Transverse colon (tissue), 3 donors: ENCODE data around the gene MBD5.

Experiments used
- POLR2A ChIP-seq: fragments of 450-650 bp; IDR thresholded peaks from one replicate; pipeline ENCODE4 v1.6.1; 2016; ENCODE audit warnings: antibody characterized with exemption, mild to moderate bottlenecking, moderate library complexity
- TF ChIP-seq, protein P1 (sequence below), 5 experiments: fragments of 200-600 bp in 3 of 5; fragments of 450-650 bp in 2 of 5; sonication (generic) in 3 of 5; IDR thresholded peaks; 1 replicate in 2 of 5; 2 replicates in 3 of 5; pipeline ENCODE4 v1.5.1; 2016 to 2017; ENCODE audit warnings: antibody characterized with exemption in 5 of 5, inconsistent platforms in 3 of 5, mild to moderate bottlenecking in 2 of 5, moderate library complexity in 1 of 5

DNA sequence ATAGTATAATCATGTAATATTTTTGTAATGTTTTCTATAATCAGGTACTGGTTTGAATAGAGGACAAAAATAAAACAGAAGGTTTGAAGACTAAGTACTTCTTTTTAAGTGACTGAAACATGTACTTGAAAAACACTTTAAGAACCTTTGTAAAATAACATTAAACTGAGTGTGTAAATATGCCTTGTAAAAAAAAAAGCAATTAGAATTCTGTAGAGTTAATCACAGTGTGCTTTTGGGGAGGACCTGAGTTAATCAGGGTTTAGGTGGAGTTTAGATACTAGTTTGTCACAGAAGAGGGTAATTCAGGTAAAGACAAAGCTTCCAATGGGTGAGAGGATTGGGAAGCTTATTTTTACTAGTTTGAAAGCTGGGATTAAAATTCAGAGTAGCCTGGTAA is 10.3 kb downstream of the MBD5 start:
- TF ChIP-seq, protein P1, sequence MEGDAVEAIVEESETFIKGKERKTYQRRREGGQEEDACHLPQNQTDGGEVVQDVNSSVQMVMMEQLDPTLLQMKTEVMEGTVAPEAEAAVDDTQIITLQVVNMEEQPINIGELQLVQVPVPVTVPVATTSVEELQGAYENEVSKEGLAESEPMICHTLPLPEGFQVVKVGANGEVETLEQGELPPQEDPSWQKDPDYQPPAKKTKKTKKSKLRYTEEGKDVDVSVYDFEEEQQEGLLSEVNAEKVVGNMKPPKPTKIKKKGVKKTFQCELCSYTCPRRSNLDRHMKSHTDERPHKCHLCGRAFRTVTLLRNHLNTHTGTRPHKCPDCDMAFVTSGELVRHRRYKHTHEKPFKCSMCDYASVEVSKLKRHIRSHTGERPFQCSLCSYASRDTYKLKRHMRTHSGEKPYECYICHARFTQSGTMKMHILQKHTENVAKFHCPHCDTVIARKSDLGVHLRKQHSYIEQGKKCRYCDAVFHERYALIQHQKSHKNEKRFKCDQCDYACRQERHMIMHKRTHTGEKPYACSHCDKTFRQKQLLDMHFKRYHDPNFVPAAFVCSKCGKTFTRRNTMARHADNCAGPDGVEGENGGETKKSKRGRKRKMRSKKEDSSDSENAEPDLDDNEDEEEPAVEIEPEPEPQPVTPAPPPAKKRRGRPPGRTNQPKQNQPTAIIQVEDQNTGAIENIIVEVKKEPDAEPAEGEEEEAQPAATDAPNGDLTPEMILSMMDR (IDR thresholded peaks at IDR 0.05): no peak
- TF ChIP-seq POLR2A: no peak
